Bronchial epithelial cell (primary cell): ENCODE measurements around the gene POLR3K. TPM values are rescaled to one million over a fixed set of nuclear protein-coding genes. Genes with fewer than 3 reads are reported as not detected.

ENCODE experiments used
- DNase-seq: peaks from one replicate; pipeline ENCODE4 v3.0.0-alpha.2; 2010; ENCODE audit warnings: low read depth
- FAIRE-seq: peaks from 2 replicates; lab custom pipeline; 2011; peaks lifted over from hg19 to GRCh38; lab: Jason Lieb, UNC
- H3K27me3 ChIP-seq: 2 replicates; pipeline ENCODE4 v1.5.1; 2011; ENCODE audit warnings: low read length; ENCODE audit not compliant: control insufficient read depth, insufficient read depth
- H3K36me3 ChIP-seq: 2 replicates; pipeline ENCODE4 v1.5.1; 2011; ENCODE audit warnings: low read length; ENCODE audit not compliant: control insufficient read depth, insufficient read depth
- H3K4me3 ChIP-seq: 2 replicates; pipeline ENCODE4 v1.5.1; 2011; ENCODE audit warnings: mild to moderate bottlenecking, low read depth, low read length, control low read depth
- CTCF ChIP-seq: IDR thresholded peaks from 2 replicates; pipeline ENCODE4 v1.5.1; 2011; ENCODE audit warnings: mild to moderate bottlenecking, moderate library complexity, low read length, control low read depth, inconsistent platforms; ENCODE audit not compliant: insufficient read depth, severe bottlenecking
- total RNA-seq: library from RNA; depleted of rRNA; stranded (reverse); fragments of >200 nt; gene quantifications from 2 replicates; pipeline ENCODE4 v1.2.1, GENCODE V29; 2014

POLR3K gene
- total RNA-seq, 1 donor from 2014 or later: 5.8 TPM

- peak within 1 kb of the TSS; percentile 75 for H3K4me3 ChIP-seq
- H3K27me3 ChIP-seq: no peaks in the 10 kb centered on the region
- DNase-seq: no peak
- no peak for TF ChIP-seq CTCF
- peak; percentile 88 for FAIRE-seq
- H3K36me3 ChIP-seq: no peaks in the 10 kb centered on the region
Observed at GRCh38 chr16:72561-73548, 19.4 kb upstream of the POLR3K start, which contains the start of gene RHBDF1. RHBDF1 (minus strand) TSS chr16:72631; CDS start chr16:65015, 7,616 bp downstream.

DNA sequence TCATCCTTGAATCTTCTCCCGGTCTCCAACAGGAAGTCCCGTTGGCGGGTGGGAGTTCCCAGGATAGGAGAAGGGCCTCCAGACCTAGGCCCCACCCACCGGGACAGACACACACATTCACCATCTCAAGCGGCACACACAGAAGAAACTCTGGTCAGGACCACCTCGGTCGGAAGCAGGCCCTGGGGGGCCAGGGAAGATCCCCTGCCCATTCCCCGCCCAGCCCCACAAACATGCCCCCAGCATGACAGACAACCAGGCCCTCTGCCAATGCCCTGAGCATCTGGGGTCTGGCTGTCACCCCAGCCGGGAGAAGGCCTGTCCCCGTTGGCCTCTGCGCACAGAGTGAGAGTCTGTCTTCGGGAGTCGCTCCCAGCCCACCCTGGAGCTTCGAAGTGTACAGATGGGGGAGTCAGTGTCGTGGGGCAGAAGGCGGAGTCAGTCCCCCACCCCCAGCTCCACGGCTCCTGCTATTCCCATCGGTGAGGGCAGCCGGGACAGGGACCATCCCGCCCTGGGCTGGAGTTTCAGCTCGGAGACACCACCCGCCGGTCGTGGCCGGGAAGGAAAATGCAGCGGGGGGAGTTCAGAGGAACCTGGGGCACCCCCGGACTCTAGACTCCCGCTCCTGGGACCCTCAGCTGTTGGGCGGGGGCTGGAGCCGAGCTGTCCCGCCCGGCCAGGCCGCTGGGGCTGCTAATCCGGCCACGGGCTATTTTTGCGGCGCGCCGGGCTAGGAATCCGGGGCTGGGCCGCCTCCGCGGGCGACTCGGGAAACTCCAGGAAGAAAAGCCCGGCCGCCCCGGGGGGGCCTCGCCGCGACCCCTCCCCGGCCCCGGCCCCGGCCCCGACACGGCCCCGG is 18.4 kb upstream of the POLR3K start:
- no peak for TF ChIP-seq CTCF
- no peaks in the 10 kb centered on the region for H3K27me3 ChIP-seq
- FAIRE-seq: no peak
- H3K4me3 ChIP-seq: peak overlapping the region; percentile 75
- no peaks in the 10 kb centered on the region for H3K36me3 ChIP-seq
- peak; percentile 87 for DNase-seq

GRCh38 chr16:71210-71539 is 17.8 kb upstream of the POLR3K start:
- no peaks in the 10 kb centered on the region for H3K27me3 ChIP-seq
- H3K36me3 ChIP-seq: no peaks in the 10 kb centered on the region
- H3K4me3 ChIP-seq: peak overlapping the region; percentile 75
- FAIRE-seq (no peak), DNase-seq (no peak)
- TF ChIP-seq CTCF: no peak

DNA sequence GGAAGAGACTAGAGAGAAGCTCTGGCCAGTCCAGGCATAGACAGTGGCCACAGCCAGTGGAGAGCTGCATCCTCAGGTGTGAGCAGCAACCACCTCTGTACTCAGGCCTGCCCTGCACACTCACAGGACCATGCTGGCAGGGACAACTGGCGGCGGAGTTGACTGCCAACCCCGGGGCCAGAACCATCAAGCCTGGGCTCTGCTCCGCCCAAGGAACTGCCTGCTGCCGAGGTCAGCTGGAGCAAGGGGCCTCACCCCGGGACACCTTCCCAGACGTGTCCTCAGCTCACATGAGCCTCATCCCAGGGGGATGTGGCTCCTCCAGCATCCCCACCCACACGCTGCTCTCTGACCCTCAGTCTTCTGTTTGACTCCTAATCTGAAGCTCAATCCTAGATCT is 15.8 kb upstream of the POLR3K start:
- no peak overlapping the region for H3K4me3 ChIP-seq
- DNase-seq: no peak
- no peak for FAIRE-seq

More for the DNA sequence above, 15.8 kb upstream of the POLR3K start:
- peaks cover 8% of the 10 kb centered on the region for H3K36me3 ChIP-seq
- H3K27me3 ChIP-seq: no peaks in the 10 kb centered on the region
- TF ChIP-seq CTCF: no peak
